GM12891 (cell line): ENCODE data around the gene PRLR.

Experiments
- DNase-seq: peaks from one replicate; pipeline ENCODE4 v3.0.0; 2011; ENCODE audit warnings: low spot score; ENCODE audit not compliant: insufficient read length
- FAIRE-seq: peaks from 2 replicates; lab custom pipeline; 2011; peaks lifted over from hg19 to GRCh38; lab: Jason Lieb, UNC
- PAX5 ChIP-seq: IDR thresholded peaks from 2 replicates; pipeline ENCODE4 v1.6.1; 2011; ENCODE audit warnings: low read length, moderate library complexity, mild to moderate bottlenecking; ENCODE audit not compliant: insufficient read depth, severe bottlenecking
- POLR2A ChIP-seq: IDR thresholded peaks from 2 replicates; pipeline ENCODE4 v1.6.1; 2011; ENCODE audit warnings: low read depth, low read length, control low read depth
- POLR2AphosphoS5 ChIP-seq: IDR thresholded peaks from 2 replicates; pipeline ENCODE4 v1.6.1; 2011; ENCODE audit warnings: low read depth, low read length, control low read depth
- POU2F2 ChIP-seq: IDR thresholded peaks from 2 replicates; pipeline ENCODE4 v1.6.1; 2011; ENCODE audit warnings: low read depth, mild to moderate bottlenecking, control low read depth, low read length, moderate library complexity
- SPI1 ChIP-seq: IDR thresholded peaks from 2 replicates; pipeline ENCODE4 v1.6.1; 2011; ENCODE audit warnings: low read depth, low read length, control low read depth
- TAF1 ChIP-seq: IDR thresholded peaks from 2 replicates; pipeline ENCODE4 v1.6.1; 2011; ENCODE audit warnings: low read depth, low read length, control low read depth

The PRLR gene

DNA sequence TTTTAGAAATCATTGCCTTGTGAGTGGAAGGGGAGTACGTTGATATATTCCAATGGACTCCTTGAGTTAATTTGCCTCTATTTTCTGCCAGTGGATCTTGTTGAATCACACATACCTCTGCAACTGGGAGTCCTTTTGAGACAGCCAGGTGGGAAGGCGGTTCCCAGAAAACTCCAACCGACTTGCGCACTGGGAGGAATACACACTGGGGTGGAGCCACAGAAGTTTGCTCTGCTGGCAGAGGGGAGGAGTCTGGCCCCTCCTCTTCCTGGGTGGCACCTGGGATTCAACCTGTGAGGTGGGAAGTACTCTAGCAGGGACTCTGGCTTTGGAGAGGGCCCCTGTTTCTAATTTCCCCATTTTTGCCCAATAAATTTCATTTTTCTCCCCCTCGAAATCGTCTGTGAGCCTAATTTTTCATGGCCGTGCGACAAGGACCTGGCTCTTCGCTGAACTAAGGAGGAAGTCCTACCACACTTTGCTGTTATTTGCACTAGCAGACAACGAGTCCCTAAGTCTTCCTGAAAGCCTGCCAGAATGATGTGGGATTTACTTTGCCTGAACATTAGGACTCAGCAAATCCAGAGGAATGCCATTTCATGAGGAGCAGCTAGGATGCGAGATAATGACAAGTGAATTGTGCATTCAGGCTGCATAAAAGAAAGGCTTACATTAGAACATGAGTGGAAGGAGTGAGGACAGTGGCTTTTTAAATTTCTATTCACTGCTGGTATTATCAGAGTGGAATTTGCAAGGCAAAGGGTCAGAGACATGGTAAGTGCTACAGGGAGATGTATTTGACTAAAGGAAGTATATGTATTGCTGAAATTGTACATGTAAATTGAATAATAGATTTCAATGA, 67.2 kb downstream of the PRLR start:
- DNase-seq: no peak
- TF ChIP-seq POLR2A (no peak), TAF1 (no peak), SPI1 (no peak), POU2F2 (no peak), PAX5 (no peak), POLR2AphosphoS5 (no peak)
- FAIRE-seq: no peak

DNA sequence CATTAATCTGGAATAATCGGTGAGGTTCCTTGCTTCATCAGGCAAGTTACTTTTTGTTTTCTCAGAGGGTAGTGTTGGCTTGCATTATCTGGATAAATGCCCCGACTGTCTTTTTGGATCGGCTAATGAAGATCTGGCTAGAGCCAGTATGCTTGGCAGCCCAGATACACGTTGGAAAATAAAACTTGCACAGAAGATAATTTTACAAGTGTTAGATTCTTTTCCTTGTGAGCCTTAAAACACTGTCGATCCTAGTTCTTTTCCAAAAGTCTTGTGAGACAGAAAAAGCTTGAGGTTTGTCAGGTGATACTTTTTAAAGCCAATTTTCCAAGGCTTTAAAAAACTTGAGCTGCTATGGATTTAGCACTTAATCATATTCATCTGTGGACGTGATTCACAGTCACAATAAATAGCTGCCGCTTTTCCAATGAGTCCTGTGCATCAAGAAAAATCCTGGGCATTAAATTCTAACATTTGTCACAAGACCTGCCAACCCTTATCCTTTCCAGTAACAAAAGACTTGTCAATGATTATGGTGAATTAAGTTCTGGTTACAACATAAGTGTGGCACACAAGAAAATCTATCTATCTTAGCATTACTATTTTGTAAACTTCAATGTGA, 68.5 kb downstream of the PRLR start:
- no peak for FAIRE-seq
- no peak for TF ChIP-seq PAX5
- no peak for TF ChIP-seq POU2F2
- TF ChIP-seq POLR2AphosphoS5: no peak
- no peak for TF ChIP-seq POLR2A
- no peak for TF ChIP-seq SPI1
- TF ChIP-seq TAF1: no peak
- no peak for DNase-seq

DNA sequence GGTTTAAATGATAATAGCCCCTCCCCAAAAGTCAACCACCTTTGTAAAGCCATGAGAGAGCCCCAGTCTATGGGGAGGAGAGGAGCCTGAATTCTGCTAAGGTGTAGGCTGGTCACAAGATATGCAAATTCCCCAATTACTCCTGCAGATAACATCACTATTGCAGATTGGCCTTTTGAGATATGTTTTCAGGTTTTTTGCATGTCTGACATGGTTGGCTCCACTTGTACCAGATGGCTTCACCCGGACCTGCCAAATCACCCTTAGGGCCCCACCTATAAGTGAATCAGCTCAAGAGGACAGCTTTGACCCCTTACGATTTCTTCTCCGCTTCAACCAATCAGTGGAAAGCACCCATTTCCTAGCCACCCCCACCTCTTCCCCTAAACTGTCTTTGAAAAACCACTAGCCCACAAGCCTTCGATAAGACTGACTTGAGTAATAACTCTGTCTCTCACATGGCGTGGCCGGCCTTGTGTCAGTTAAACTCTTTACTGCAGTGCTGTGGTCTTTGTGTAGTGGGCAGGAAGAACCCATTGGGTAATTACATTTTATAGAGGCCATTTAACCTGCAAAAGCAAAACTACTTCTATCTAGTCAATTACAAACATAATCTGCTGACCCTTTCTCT, 69.7 kb downstream of the PRLR start:
- TF ChIP-seq POLR2AphosphoS5 (no peak), POU2F2 (no peak), PAX5 (no peak), TAF1 (no peak), SPI1 (no peak), POLR2A (no peak)
- DNase-seq (no peak), FAIRE-seq (no peak)

DNA sequence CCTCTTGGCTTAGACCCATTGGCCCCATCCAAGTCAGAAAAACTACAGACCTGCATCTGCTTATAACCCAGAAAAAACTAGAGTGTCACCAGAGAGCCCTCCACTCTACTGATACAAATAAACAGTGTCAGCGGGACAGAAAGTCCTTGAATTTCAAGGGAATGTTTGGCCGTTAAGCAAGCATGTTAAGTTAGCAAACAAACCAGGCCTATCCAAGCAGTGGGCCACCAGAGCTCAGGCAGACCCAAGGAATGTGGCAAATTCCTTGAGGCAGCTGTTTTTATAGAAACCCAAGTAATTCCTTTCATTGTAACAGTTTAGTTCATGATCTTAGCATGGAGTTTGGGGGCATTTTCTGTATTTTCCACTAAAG, 70.9 kb downstream of the PRLR start:
- FAIRE-seq (no peak), DNase-seq (no peak)
- TF ChIP-seq POLR2A: no peak
- no peak for TF ChIP-seq POLR2AphosphoS5
- TF ChIP-seq POU2F2: no peak
- no peak for TF ChIP-seq SPI1
- TF ChIP-seq PAX5: no peak
- TF ChIP-seq TAF1: no peak

DNA sequence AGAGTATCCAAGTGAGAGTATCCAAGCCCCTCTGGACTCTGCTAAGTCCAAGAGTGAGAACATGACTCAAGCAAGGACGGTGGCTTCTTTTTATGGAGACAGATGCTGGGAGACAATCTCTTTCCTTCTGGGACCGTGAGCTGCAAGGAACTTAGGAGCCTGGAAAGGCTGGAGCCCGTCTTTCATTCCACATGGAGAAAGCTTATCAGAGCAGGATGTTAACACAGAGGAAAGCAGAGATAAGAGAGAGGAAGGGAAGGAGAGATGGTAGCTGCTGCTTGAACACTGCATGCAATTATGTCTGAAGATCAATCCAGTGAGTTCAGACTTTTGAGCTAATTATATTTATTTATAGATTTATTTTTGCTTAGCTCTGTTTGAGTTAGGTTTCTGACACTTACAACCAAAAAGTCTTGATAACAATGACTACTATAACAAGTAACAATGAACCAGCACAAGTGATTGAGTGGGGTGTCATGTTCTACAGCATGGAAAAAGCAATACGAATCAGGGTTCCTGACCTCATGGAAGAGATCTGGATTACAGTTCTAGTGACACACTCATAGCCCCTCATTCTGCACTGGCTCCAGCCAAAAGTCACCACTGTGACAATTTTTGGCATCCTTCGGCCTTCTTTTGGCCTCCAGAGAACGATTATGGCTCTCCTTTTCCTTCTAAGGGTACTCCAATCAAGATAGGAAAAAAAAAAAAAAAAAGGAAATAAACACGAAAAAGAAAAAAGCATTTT, 71.5 kb downstream of the PRLR start:
- TF ChIP-seq POLR2A (no peak), POLR2AphosphoS5 (no peak), SPI1 (no peak), POU2F2 (no peak), PAX5 (no peak), TAF1 (no peak)
- FAIRE-seq (no peak), DNase-seq (no peak)

DNA sequence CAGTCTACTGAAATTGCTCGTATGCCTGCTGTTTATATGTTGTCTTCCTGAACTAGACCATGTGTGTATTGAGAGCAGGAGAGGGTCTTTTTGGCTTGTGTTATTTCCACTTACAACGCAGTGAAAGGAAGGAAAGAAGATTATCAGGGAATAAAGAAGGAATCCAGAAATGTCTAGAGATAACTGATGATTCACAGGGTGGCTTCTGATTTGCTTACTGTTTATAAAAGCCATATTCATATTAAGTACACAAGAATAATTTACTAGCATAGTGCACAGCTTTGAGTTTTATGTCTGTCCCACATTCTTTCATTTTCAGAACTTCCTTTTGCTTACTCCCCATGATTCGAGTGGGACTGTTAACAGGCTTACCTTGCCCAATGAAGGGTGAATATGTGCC, 72.1 kb downstream of the PRLR start:
- TF ChIP-seq POLR2A (no peak), POU2F2 (no peak)
- DNase-seq: no peak
- no peak for FAIRE-seq

DNA sequence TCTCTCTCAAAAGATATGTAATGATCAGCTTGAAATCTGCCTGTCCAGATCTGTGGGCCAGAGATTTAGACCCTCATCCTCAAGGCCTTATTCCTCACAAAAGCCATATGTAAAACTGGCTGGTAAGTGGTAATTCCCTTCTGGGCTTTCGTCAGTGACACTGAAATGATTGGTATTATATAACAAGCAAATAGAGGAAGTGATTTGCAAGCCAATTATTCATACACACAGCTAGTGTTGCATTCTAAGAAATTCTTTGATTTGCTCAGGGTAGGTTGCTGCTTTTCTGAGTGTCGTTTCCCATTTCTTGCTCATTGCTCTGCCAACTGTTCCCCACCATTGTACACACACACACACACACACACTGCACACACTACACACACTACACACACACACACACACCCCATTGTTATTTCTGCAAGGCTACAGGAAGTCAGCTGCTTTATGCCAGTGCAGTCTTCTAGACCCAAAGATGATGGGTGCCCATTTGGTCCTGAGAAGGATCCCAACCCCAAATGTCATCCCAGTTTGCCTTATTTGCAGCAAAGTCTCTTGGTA, 76.8 kb downstream of the PRLR start:
- DNase-seq (no peak), FAIRE-seq (no peak)
- no peak for TF ChIP-seq TAF1
- TF ChIP-seq POLR2AphosphoS5: no peak
- peak; percentile 53 for TF ChIP-seq SPI1

DNA sequence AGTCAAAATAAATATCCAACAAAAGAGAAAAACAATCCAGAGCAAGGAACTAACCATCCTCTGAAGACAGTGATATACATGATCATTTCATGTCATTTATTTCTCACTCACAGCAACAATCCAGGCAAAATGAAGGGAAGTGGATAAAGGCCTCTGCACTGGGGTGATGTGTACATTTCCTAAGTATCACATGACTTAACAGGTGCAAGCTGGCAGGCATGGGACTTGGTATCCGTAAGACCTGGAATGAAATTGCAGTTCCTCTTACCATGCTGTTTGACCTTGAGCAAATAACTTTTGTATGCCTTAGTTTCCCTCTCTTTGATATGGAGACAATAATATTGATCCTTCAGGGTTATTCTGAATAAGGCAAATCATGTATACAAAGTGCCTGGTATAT, 77.6 kb downstream of the PRLR start:
- TF ChIP-seq POLR2A (no peak), SPI1 (no peak), TAF1 (no peak), PAX5 (no peak), POU2F2 (no peak), POLR2AphosphoS5 (no peak)
- no peak for FAIRE-seq
- DNase-seq: no peak

DNA sequence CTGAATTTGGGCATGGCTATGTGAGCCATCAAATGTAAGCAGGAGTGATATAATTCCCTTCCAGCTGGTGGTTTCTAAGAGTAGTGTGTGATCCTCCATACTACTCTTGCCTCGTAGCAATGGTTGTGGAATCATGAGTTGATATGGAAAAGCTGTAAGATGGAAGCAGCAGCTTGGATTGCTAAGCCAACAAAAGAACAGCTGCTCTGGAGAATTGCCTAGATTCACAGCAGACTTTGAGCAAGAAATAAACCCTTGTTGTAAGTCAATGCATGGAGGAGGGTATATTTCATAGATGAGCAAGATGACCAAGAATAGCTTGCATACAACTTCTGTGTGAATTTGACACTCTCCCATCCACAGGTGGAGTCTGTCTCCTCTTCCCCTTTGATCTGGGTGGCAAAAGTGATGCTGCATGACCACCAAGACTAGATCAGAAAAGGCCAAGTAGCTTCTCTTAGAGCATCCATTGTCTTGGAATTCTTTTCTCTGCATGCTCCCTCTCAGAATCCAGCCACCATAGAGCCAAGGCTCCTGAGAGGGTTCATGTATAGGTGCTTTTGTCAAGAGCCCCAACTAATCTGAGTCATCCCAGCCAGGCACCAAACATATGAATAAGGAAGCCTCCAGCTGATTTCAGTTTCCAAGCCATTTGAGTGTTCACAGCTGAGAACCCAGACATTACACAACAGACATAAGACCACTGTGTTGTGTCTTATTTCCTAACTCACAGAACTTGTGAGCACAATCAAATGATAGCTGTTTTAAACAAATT, 79.0 kb downstream of the PRLR start:
- TF ChIP-seq PAX5: no peak
- no peak for TF ChIP-seq POLR2A
- no peak for TF ChIP-seq POU2F2
- no peak for TF ChIP-seq TAF1
- no peak for TF ChIP-seq SPI1
- TF ChIP-seq POLR2AphosphoS5: no peak
- FAIRE-seq: no peak
- no peak for DNase-seq

DNA sequence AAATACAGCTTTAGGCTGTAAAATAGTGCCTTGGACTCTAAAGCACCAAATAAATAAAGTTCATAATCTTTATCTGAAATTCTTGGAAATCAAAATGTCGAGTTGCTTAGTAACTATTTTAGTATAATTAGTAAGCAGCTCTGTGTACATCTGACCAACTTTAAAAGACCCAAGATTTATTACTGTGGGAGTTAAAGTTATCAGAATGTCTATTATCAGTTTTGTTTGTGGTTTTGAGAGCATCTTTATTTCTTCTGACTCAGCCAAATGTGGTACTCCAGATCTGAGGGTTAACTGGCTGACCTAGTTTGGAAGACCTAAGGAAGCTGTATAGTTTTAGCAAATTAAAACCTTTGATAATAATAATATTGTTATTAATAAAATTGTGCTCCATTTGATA, 81.2 kb downstream of the PRLR start:
- FAIRE-seq (no peak), DNase-seq (no peak)
- TF ChIP-seq SPI1: no peak
- no peak for TF ChIP-seq POLR2A
- TF ChIP-seq TAF1: no peak
- TF ChIP-seq POU2F2: no peak
- no peak for TF ChIP-seq PAX5
- no peak for TF ChIP-seq POLR2AphosphoS5
